ENCODE measurements around the gene AHNAK. TPM values are rescaled to one million over a fixed set of nuclear protein-coding genes. Genes with fewer than 3 reads are reported as not detected.

AHNAK gene
- total and polyA plus RNA-seq, 2 of the 8 experiments (the other 6 are each of a cell fraction or from before 2014, with no cell fraction given), result 2.0 to 5.8 TPM

GRCh38 chr11:62508336-62509058 is 38.1 kb downstream of the AHNAK start:
- Histone ChIP-seq H3K4me3 (ENCODE audit: extremely low read depth in 1 of 4, insufficient read depth in 2 of 4, low read depth in 3 of 4, low read length in 4 of 4) (peak overlapping the region in 3 of 4 experiments; percentile 6 to 26 (median 7); a peak in 4 of 8 replicates), H2AK5ac (ENCODE audit: low read depth, low read length) (no peak overlapping the region), H4K20me1 (replicated peaks in 1 of 2; ENCODE audit: control insufficient read depth in 1 of 2, insufficient read depth in 2 of 2, low read length in 2 of 2) (no peaks in the 10 kb centered on the region), H3K4me2 (ENCODE audit: insufficient read depth in 1 of 2, low read depth in 2 of 2, low read length in 2 of 2) (peak overlapping the region; percentile 34 to 55), H3K79me2 (ENCODE audit: control insufficient read depth in 1 of 2, insufficient read depth in 2 of 2, low read length in 2 of 2) (no peaks in the 10 kb centered on the region), H3K18ac (ENCODE audit: extremely low read depth, low read length) (no peak overlapping the region; the same call in 1 of the 2 replicates), H2BK15ac (ENCODE audit: low read length) (no peak overlapping the region), H2BK20ac (ENCODE audit: low read length) (0 out of 2 replicates have a peak overlapping the region, but pooled peaks have one; percentile 22), H2BK5ac (ENCODE audit: low read depth, low read length) (no peak overlapping the region; the same call in 1 of the 2 replicates), H3K79me1 (ENCODE audit: low read depth, low read length) (no peaks in the 10 kb centered on the region), H4K91ac (replicated peaks; ENCODE audit: insufficient read length, low read length) (peak overlapping the region; percentile 48), H2BK120ac (replicated peaks; ENCODE audit: low read depth, low read length) (no peak overlapping the region), H3K4ac (replicated peaks; ENCODE audit: insufficient read length, low read depth, low read length) (no peak overlapping the region), H4K8ac (ENCODE audit: extremely low read depth, insufficient read depth, low read length) (peak overlapping the region; percentile 36; the same call in 1 of the 2 replicates), H3K14ac (ENCODE audit: insufficient read length) (no peak overlapping the region), H4K5ac (ENCODE audit: insufficient read length, low read depth, low read length) (peak overlapping the region; percentile 12), H3K4me1 (replicated peaks in 1 of 4; ENCODE audit: control insufficient read depth in 3 of 4, insufficient read depth in 4 of 4, low read length in 3 of 4) (peaks cover 8 to 21% (median 15%) of the 10 kb centered on the region in 4 experiments), H3K9me3 (ENCODE audit: insufficient read depth in 2 of 2, low read depth in 1 of 2, low read length in 1 of 2) (no peaks in the 10 kb centered on the region), H3K23ac (ENCODE audit: insufficient read length) (no peak overlapping the region), H3K56ac (replicated peaks; ENCODE audit: insufficient read length, low read depth, low read length) (no peak overlapping the region), H3K36me3 (ENCODE audit: control insufficient read depth in 2 of 4, insufficient read depth in 4 of 4, low read length in 3 of 4) (no peaks in the 10 kb centered on the region), H3K23me2 (ENCODE audit: low read depth, low read length) (peaks cover 6% of the 10 kb centered on the region), H3K27ac (ENCODE audit: low read depth, low read length) (peak overlapping the region; percentile 48), H3K9ac (replicated peaks in 1 of 4; ENCODE audit: extremely low read depth in 1 of 4, low read depth in 3 of 4, low read length in 3 of 4) (peak overlapping the region in 1 of 4 experiments; percentile 37; a peak in 2 of 7 replicates), H3K27me3 (replicated peaks in 1 of 4; ENCODE audit: control insufficient read depth in 3 of 4, extremely low read depth in 1 of 4, insufficient read depth in 3 of 4, low read length in 3 of 4) (peaks cover 0 to 11% (median 4%) of the 10 kb centered on the region in 4 experiments; a peak in 4 of 7 replicates), H2AFZ (ENCODE audit: low read length) (peak overlapping the region; percentile 96), H2BK12ac (ENCODE audit: low read depth, low read length) (no peak overlapping the region)
- DNase-seq (ENCODE audit: low read depth in 1 of 2, low spot score in 2 of 2), result peak; percentile 43 to 77
- ChIA-PET CTCF (ENCODE audit: partially characterized antibody) (interaction anchor here (0.6 to 18.8 kb wide), 12 partner anchors 9 to 113 kb away, joined by 3 to 179 read pairs (median 6); partner anchors contain the start of gene TUT1), POLR2A (ENCODE audit: partially characterized antibody) (interaction anchor here (0.6 to 2.1 kb wide), 9 partner anchors 10 to 874 kb away, joined by 3 to 6 read pairs (median 3); no protein-coding TSS in a partner anchor)
- peak; percentile 19 for FAIRE-seq
- WGBS, 2 experiments (ENCODE audit: extremely low coverage in 1 of 2, insufficient coverage in 1 of 2, insufficient read length in 1 of 2, insufficient replicate concordance in 2 of 2, low coverage in 1 of 2, low lambda C conversion rate in 2 of 2, missing lambda C conversion rate in 1 of 2), result 16% methylated on average over 19 of the region's 19 CpGs; no CpG with 5 or more reads in 1 of the 2 experiments
- TF ChIP-seq MAFK (IDR thresholded peaks at IDR 0.05; ENCODE audit: low read depth, low read length), result peak; percentile 77
- peak in 1 of 2 experiments; percentile 42; a peak in 1 of 4 replicates for TF ChIP-seq SIN3A (conservative IDR thresholded peaks at IDR 0.05 in 1 of 2, IDR thresholded peaks at IDR 0.05 in 1 of 2; ENCODE audit: low read depth in 1 of 2, low read length in 2 of 2)
- TF ChIP-seq BACH1 (IDR thresholded peaks at IDR 0.05; ENCODE audit: low read length), result 0 out of 2 replicates have a peak, but pooled peaks have one; percentile 5
- TF ChIP-seq HDAC6 (IDR thresholded peaks at IDR 0.05; ENCODE audit: low read depth, low read length), result no peak
- TF ChIP-seq NRF1 (IDR thresholded peaks at IDR 0.05; ENCODE audit: low read depth, low read length), result no peak
- TF ChIP-seq TEAD4 (IDR thresholded peaks at IDR 0.05; ENCODE audit: low read depth, low read length), result peak; percentile 90
- TF ChIP-seq JUND (IDR thresholded peaks at IDR 0.05; ENCODE audit: low read length), result no peak
- no peak for TF ChIP-seq SP4 (IDR thresholded peaks at IDR 0.05; ENCODE audit: low read length)
- 0 out of 2 replicates have a peak, but pooled peaks have one; percentile 16 for TF ChIP-seq SRF (IDR thresholded peaks at IDR 0.05; ENCODE audit: low read depth, low read length)
- peak; percentile 43; the same call in 1 of the 2 replicates for TF ChIP-seq RFX5 (IDR thresholded peaks at IDR 0.05; ENCODE audit: borderline replicate concordance, low read depth, low read length)
- TF ChIP-seq SP1 (IDR thresholded peaks at IDR 0.05; ENCODE audit: low read depth, low read length), result peak; percentile 2; the same call in 1 of the 2 replicates
- TF ChIP-seq POLR2AphosphoS5 (IDR thresholded peaks at IDR 0.05; ENCODE audit: low read depth, low read length), result 0 out of 2 replicates have a peak, but pooled peaks have one; percentile 19
